ENCODE results near the gene ATXN1. TPM values are rescaled to one million over a fixed set of nuclear protein-coding genes. Genes with fewer than 3 reads are reported as not detected.

The ATXN1 gene
- total RNA-seq, result 100 to 1,000 TPM in 2 of 4 donors, 10 to 100 TPM in 2; 48.7 to 166 (median 105) TPM

- TF ChIP-seq CTCF (IDR thresholded peaks at IDR 0.05) (no peak), POLR2AphosphoS5 (IDR thresholded peaks at IDR 0.05) (peak; percentile 72 to 77 (median 72)), POLR2A (IDR thresholded peaks at IDR 0.05) (peak; percentile 72), EP300 (IDR thresholded peaks at IDR 0.05; ENCODE audit: low read depth) (no peak)
- H3K36me3 ChIP-seq, result no peaks in the 10 kb centered on the region
- peak; percentile 77 for DNase-seq
- in situ Hi-C loops (cut with MboI; ENCODE audit: low pct_ligation_motif_present in 1 of 4, low pct_unique_long_range_greater_than_20kb in 1 of 4, low sequenced_read_pairs in 3 of 4) (loop anchor here in 3 of 4 donors (10.0 to 25.0 kb wide), 4 partner anchors 204 to 426 kb away; no protein-coding TSS in a partner anchor), intact Hi-C loops (cut with DNase I; ENCODE audit: low total_unique reads) (loop anchor here (5.0 to 10.0 kb wide), 2 partner anchors 246 to 428 kb away; no protein-coding TSS in a partner anchor)
- H3K4me1 ChIP-seq, result peaks cover 0 to 58% (median 21%) of the 10 kb centered on the region in 4 donors
- peak within 1 kb of the TSS; percentile 99 to 100 (median 100) for H3K27ac ChIP-seq
- 0% methylated on average over 1 to 44 of the region's 82 CpGs for WGBS, 2 donors (ENCODE audit: low coverage in 1 of 2)
- H3K27me3 ChIP-seq, result no peaks in the 10 kb centered on the region
- no peaks in the 10 kb centered on the region for H3K9me3 ChIP-seq
- peak within 1 kb of the TSS; percentile 77 to 95 (median 89) for H3K4me3 ChIP-seq
These were observed at the start of gene ATXN1 for GRCh38 chr6:16760516-16761470. Gene ATXN1 (minus strand): TSS chr6:16761460.

GRCh38 chr6:16810411-16810810 lies 49.2 kb upstream of the ATXN1 start:
- no peaks in the 10 kb centered on the region for H3K36me3 ChIP-seq
- in situ Hi-C loops (cut with MboI; ENCODE audit: low pct_ligation_motif_present in 1 of 4, low pct_unique_long_range_greater_than_20kb in 1 of 4, low sequenced_read_pairs in 3 of 4), result no loop called here

GRCh38 chr6:16809753-16810358 lies 48.6 kb upstream of the ATXN1 start:
- Histone ChIP-seq H3K36me3 (no peaks in the 10 kb centered on the region), H3K4me3 (no peak overlapping the region), H3K27me3 (no peaks in the 10 kb centered on the region), H3K27ac (no peak overlapping the region), H3K9me3 (peaks cover 0 to 18% of the 10 kb centered on the region in 2 donors), H3K4me1 (no peaks in the 10 kb centered on the region)
- DNase-seq, result no peak
- TF ChIP-seq POLR2A (IDR thresholded peaks at IDR 0.05), result no peak
- no peak for TF ChIP-seq POLR2AphosphoS5 (IDR thresholded peaks at IDR 0.05)
- no peak for TF ChIP-seq CTCF (IDR thresholded peaks at IDR 0.05)
- in situ Hi-C loops (cut with MboI; ENCODE audit: low pct_ligation_motif_present in 1 of 4, low pct_unique_long_range_greater_than_20kb in 1 of 4, low sequenced_read_pairs in 3 of 4) (no loop called here), intact Hi-C loops (cut with DNase I; ENCODE audit: low total_unique reads) (no loop called here)
- 81 to 90% methylated on average over 1 to 2 of the region's 2 CpGs for WGBS, 2 donors (ENCODE audit: low coverage in 1 of 2)

More at GRCh38 chr6:16810411-16810810, 49.2 kb upstream of the ATXN1 start:
- DNase-seq, result no peak
- intact Hi-C loops (cut with DNase I; ENCODE audit: low total_unique reads), result no loop called here
- WGBS, 2 donors (ENCODE audit: low coverage in 1 of 2), result 71 to 73% methylated on average over 1 of the region's 1 CpG
- Histone ChIP-seq H3K9me3 (peaks cover 0 to 18% of the 10 kb centered on the region in 2 donors), H3K27ac (no peak overlapping the region), H3K4me3 (no peak overlapping the region), H3K4me1 (no peaks in the 10 kb centered on the region), H3K27me3 (no peaks in the 10 kb centered on the region)
- no peak for TF ChIP-seq POLR2A (IDR thresholded peaks at IDR 0.05)
- no peak for TF ChIP-seq POLR2AphosphoS5 (IDR thresholded peaks at IDR 0.05)
- TF ChIP-seq CTCF (IDR thresholded peaks at IDR 0.05), result no peak
- no peak for TF ChIP-seq EP300 (IDR thresholded peaks at IDR 0.05; ENCODE audit: low read depth)

GRCh38 chr6:16807956-16808355 lies 46.7 kb upstream of the ATXN1 start:
- Histone ChIP-seq H3K36me3 (no peaks in the 10 kb centered on the region), H3K27ac (no peak overlapping the region), H3K4me1 (peaks cover 0 to 4% (median under 1%) of the 10 kb centered on the region in 4 donors), H3K9me3 (peaks cover 0 to 16% of the 10 kb centered on the region in 2 donors), H3K4me3 (no peak overlapping the region), H3K27me3 (no peaks in the 10 kb centered on the region)
- no peak for TF ChIP-seq POLR2AphosphoS5 (IDR thresholded peaks at IDR 0.05)
- TF ChIP-seq CTCF (IDR thresholded peaks at IDR 0.05), result no peak
- no peak for TF ChIP-seq EP300 (IDR thresholded peaks at IDR 0.05; ENCODE audit: low read depth)
- no peak for TF ChIP-seq POLR2A (IDR thresholded peaks at IDR 0.05)
- intact Hi-C loops (cut with DNase I; ENCODE audit: low total_unique reads) (no loop called here), in situ Hi-C loops (cut with MboI; ENCODE audit: low pct_ligation_motif_present in 1 of 4, low pct_unique_long_range_greater_than_20kb in 1 of 4, low sequenced_read_pairs in 3 of 4) (no loop called here)
- DNase-seq, result no peak
- WGBS, 2 donors (ENCODE audit: low coverage in 1 of 2), result 96 to 100% methylated on average over 4 to 6 of the region's 6 CpGs

Measured in transverse colon (tissue), 4 donors.